COLO829 (cell line): Measurements from ENCODE around the gene RNF208.

Experiments used
- DNase-seq: peaks from one replicate; pipeline ENCODE4 v3.0.0; 2012; ENCODE audit warnings: low spot score

RNF208 gene

GRCh38 chr9:137213160-137214060, 8.6 kb downstream of the RNF208 start:
- DNase-seq = no peak

GRCh38 chr9:137212520-137212919, 9.5 kb downstream of the RNF208 start:
- no peak for DNase-seq

DNA sequence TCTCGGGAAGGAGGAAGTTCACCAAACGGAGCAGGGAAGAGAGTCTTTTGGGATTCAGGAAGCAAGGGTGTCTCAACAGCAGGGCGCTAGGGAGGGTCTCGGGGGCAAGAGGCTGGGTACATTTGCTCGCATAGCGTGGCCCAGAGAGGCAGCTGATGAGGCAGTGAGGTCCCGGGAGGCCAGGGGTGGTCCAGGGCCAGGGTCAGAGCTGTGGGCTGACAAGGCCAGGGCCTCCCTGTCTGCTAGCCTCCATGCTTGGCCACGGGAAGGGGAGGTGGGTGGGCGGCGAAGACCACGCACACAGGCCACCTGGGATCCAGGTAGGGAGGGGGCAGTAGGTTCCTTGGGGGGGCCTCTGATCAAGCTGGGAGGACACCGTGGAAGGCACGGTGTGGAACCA, 10.5 kb downstream of the RNF208 start:
- no peak for DNase-seq

GRCh38 chr9:137206602-137207001, 15.4 kb downstream of the RNF208 start:
- no peak for DNase-seq

GRCh38 chr9:137205126-137206069, 16.6 kb downstream of the RNF208 start, which contains the start of the genes NDOR1 and TMEM203:
NDOR1 (plus strand) TSS chr9:137205700; CDS start chr9:137205778, 78 bp downstream.
TMEM203 (minus strand) TSS chr9:137205648; CDS start chr9:137205414, 234 bp downstream.
- DNase-seq = peak; percentile 95

DNA sequence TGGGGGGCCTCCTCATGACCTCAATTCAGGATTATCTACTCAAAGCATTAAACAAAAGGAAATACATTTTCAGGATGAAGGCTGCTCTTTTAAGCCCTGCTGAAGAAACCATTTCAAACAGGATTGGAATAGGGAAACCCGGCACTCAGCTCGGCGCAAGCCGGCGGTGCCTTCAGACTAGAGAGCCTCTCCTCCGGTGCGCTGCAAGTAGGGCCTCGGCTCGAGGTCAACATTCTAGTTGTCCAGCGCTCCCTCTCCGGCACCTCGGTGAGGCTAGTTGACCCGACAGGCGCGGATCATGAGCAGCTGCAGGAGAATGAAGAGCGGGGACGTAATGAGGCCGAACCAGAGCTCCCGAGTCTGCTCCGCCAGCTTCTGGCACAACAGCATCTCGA, 17.3 kb downstream of the RNF208 start:
- no peak for DNase-seq

DNA sequence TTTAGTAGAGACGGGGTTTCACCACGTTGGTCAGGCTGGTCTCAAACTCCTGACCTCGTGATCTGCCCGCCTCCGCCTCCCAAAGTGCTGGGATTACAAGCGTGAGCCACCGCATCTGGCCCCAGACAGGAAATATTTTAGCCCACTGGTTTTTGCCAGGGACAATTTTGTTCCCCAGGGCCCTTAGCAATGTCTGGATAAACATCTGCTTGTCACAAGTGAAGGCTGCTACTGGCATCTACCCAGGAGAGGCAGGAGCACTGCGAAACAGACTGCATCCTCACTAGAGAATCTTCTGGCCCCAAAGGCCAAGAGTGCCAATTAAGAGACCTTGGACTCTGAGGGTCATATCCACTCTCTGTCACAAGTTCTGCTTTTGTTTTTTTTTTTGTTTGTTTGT, 19.1 kb downstream of the RNF208 start:
- no peak for DNase-seq

- DNase-seq = no peak
Observed at GRCh38 chr9:137201205-137201868, 20.7 kb downstream of the RNF208 start.

DNA sequence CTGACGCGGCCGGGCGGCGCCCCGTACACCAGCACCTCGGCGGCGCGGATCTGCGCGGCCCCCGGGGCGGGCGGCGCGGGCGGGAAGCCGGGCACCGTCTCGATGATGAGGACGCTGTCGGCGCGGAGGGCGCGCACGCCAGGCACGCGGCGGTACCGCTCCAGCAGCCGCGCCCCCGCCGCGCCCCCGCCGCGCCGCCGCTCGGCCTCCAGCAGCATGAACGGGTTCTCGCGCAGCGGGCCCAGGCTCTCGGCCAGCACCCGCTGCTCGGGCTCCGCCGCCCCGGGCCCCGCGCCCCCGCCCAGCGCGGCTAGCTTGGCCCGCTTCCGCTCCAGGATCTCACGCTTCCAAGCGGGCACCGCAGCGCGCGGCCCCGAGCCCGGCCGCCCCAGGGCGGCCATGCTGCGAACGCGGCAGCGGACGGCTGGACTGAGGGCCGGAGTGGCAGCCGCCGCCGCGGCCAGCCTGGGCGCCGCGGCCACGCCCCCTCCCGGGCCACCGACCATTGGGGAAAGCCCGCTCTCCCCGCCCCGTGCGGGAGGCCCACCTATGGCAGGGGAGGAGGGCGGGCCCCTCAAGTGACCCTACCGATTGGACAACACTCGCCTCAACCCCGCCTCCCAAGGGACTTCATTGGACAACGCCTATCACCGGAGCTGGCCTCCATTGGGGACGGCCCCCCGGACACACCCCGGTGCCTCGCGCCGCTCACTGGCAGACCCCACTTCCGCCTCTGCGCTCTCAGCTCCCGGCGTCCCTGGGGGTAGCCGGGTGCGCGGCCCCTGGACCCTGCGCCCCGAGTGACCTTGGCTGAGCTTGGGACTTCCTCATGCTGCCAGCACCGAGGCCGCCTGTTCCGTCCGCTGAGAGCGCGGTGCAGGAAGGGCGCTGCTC, 21.5 kb downstream of the RNF208 start, which contains the start of gene TPRN:
Gene TPRN, minus strand, starts transcription at position 431 of the 894 bp plus-strand sequence. Its CDS starts 30 bp downstream, at position 401.
- peak; percentile 100 for DNase-seq

DNA sequence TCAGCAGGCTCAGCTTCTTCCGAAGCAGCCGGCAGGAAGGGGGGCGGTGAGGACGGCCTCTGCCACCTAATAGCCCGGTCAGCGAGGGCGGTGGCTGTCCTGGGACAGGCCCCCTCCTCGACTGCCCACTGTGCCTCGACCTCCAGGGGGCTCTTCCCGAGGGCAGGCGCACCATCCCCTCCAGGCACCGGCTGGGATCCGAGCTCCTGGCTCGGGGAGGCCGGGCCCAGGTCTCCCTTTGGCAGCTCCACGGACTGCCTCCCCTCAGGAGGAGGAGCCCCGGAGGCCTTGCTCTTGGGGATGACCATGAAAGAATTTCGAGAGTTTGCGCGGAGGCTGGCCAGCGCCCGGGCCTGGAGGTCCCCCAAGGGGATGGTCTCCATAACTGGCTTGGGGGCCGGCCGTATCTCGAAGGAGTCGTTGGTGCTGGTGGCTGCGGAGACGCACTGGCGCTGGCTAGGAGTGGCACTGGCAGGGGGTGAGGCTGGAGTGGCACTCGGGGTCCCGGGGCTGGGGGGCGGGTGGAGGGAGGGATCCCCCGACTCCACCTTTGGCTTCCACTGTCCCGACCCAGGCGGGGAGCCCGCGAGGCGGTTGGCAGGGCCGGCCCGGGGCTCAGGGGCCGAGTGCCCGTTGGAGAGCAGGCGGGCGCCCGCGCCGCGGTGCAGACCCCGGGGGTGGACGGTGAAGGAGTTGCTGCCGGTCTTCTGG, 22.5 kb downstream of the RNF208 start:
- no peak for DNase-seq

GRCh38 chr9:137198902-137199283, 23.1 kb downstream of the RNF208 start:
- DNase-seq = no peak

DNA sequence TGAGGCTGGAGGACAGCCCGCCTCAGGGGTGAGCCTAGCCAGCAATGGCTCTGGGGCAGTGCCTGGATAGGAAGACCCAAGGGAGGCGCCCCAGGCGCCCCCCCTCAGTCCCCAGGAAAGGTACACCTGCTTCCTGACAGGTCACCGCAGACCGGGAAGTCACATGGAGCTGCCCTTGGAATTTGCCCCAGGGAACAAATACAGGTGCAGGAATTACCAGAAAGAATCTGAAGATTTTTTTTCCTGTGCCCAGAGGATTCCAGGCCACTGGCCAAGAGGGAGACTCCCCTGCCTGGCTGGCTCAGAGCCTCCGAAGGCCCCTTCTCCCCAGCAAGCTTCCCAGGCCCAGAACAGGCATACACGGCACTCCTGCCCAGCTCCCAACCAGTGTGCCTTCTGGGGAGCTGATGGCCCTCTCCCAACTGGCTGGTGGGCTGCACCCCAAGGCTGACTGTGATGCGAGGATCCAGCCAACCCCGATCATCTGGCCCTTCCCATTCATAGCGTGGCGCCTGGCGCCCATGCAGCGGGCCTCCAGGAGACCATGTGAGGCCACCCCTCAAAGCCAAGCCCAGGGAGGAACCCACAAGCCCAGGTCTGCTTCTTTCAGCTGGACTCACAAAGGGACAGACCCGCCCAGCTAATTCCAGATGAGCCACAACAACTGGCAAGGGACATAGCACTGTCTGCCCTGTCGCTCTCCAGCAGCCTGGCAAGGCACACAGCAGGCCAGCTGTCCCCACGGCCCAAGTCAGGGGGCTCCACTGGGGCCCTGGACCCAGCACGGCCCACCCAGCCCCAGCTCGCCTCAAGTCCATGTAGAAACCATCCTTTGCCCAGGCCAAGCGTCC, 23.8 kb downstream of the RNF208 start:
- DNase-seq = no peak

- no peak for DNase-seq
Observed at GRCh38 chr9:137195525-137196220, 26.4 kb downstream of the RNF208 start.

DNA sequence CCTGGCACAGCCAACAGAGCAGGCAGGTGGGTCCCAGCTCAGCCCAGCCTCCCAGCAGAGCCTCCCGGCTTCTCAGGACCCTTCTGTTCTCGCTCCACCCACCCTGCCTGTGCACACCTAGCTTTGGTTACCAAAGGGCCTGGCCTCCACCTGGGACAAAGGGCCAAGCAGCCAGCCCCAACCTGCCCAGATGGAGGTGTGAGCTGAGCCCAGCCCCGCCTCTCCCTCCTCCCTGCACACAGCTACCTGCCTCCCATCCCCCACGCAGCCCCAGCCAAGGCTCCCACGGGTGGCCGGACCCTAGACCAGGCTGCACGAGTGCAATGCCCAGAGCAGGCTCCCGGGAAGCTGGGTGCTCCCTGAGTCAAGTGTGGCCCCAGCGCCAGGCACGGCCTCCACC, 27.1 kb downstream of the RNF208 start:
- no peak for DNase-seq

GRCh38 chr9:137194388-137194787, 27.7 kb downstream of the RNF208 start:
- no peak for DNase-seq

GRCh38 chr9:137193771-137194170, 28.3 kb downstream of the RNF208 start:
- DNase-seq = no peak

- no peak for DNase-seq
Observed at GRCh38 chr9:137192859-137193258, 29.2 kb downstream of the RNF208 start.

- no peak for DNase-seq
Observed at GRCh38 chr9:137192448-137192780, 29.6 kb downstream of the RNF208 start.
